HEK293 (cell line): ENCODE measurements around the gene CCDC57.

Source experiments
- CTCF ChIA-PET: fragments of 350-600 bp; formaldehyde crosslinking; extraction: SDS; loops from one replicate; lab custom pipeline; 2021; ENCODE audit warnings: antibody characterized with exemption; lab: Yijun Ruan, JAX
- POLR2A ChIA-PET: fragments of 300-600 bp; formaldehyde crosslinking; extraction: SDS; loops from one replicate; lab custom pipeline; 2020; ENCODE audit warnings: antibody characterized with exemption, inconsistent platforms; lab: Yijun Ruan, JAX
- H3K27ac ChIP-seq: fragments of 200-500 bp; sonication (Bioruptor generic); 2 replicates; pipeline ENCODE4 v1.5.1; 2014; ENCODE audit warnings: low read depth, low read length, control low read depth, inconsistent platforms; ENCODE audit errors: extremely low read depth
- H3K36me3 ChIP-seq, 2 experiments: fragments of 200-500 bp in 1 of 2; sonication (Bioruptor generic) in 1 of 2; 1 replicate in 1 of 2; 2 replicates in 1 of 2; pipeline ENCODE4 v1.5.1; 2014 to 2017; ENCODE audit warnings: inconsistent platforms in 2 of 2, low read length in 2 of 2; ENCODE audit not compliant: control insufficient read depth in 2 of 2, insufficient read depth in 1 of 2
- H3K4me1 ChIP-seq: fragments of 200-500 bp; sonication (Bioruptor generic); 2 replicates; pipeline ENCODE4 v1.5.1; 2014; ENCODE audit warnings: mild to moderate bottlenecking, low read length, inconsistent platforms; ENCODE audit not compliant: control insufficient read depth, insufficient read depth
- H3K4me3 ChIP-seq: 2 replicates; pipeline ENCODE4 v1.5.1; 2011; ENCODE audit warnings: low read depth, mild to moderate bottlenecking, control low read depth, low read length, moderate library complexity
- H3K9me3 ChIP-seq: fragments of 200-500 bp; sonication (Bioruptor generic); 2 replicates; pipeline ENCODE4 v1.5.1; 2014; ENCODE audit warnings: low read depth, low read length, inconsistent platforms; ENCODE audit not compliant: control insufficient read depth, insufficient read depth
- EGR2 ChIP-seq: fragments of 450-650 bp; formaldehyde crosslinking; IDR thresholded peaks from 2 replicates; pipeline ENCODE4 v1.5.1; 2016; ENCODE audit warnings: low read depth, missing biosample characterization, missing genetic modification characterization
- FEZF1 ChIP-seq: fragments of 450-650 bp; formaldehyde crosslinking; IDR thresholded peaks from 2 replicates; pipeline ENCODE4 v1.5.1; 2016; ENCODE audit warnings: missing biosample characterization, missing genetic modification characterization
- OSR2 ChIP-seq: fragments of 450-650 bp; formaldehyde crosslinking; IDR thresholded peaks from 2 replicates; pipeline ENCODE4 v1.5.1; 2016; ENCODE audit warnings: missing biosample characterization, missing genetic modification characterization
- REPIN1 ChIP-seq: fragments of 450-650 bp; formaldehyde crosslinking; IDR thresholded peaks from 2 replicates; pipeline ENCODE4 v1.5.1; 2017; ENCODE audit warnings: missing biosample characterization, missing genetic modification characterization, low read depth
- SP2 ChIP-seq: fragments of 450-650 bp; formaldehyde crosslinking; IDR thresholded peaks from 2 replicates; pipeline ENCODE4 v1.5.1; 2016; ENCODE audit warnings: missing biosample characterization, missing genetic modification characterization
- TRIM28 ChIP-seq: IDR thresholded peaks from 2 replicates; pipeline ENCODE4 v1.6.1; 2011; ENCODE audit warnings: low read length, control low read depth, borderline replicate concordance
- ZBTB21 ChIP-seq: fragments of 450-650 bp; formaldehyde crosslinking; IDR thresholded peaks from 2 replicates; pipeline ENCODE4 v1.5.1; 2017; ENCODE audit warnings: missing biosample characterization, missing genetic modification characterization
- ZBTB48 ChIP-seq: fragments of 450-650 bp; formaldehyde crosslinking; IDR thresholded peaks from 2 replicates; pipeline ENCODE4 v1.5.1; 2016; ENCODE audit warnings: missing biosample characterization, missing genetic modification characterization
- ZFP69B ChIP-seq: fragments of 450-650 bp; formaldehyde crosslinking; IDR thresholded peaks from 2 replicates; pipeline ENCODE4 v1.5.1; 2016; ENCODE audit warnings: missing biosample characterization, missing genetic modification characterization
- ZNF121 ChIP-seq: fragments of 450-650 bp; formaldehyde crosslinking; IDR thresholded peaks from 2 replicates; pipeline ENCODE4 v1.5.1; 2016; ENCODE audit warnings: missing biosample characterization, missing genetic modification characterization
- ZNF132 ChIP-seq: fragments of 450-650 bp; formaldehyde crosslinking; IDR thresholded peaks from 2 replicates; pipeline ENCODE4 v1.5.1; 2017; ENCODE audit warnings: missing biosample characterization, missing genetic modification characterization, borderline replicate concordance
- ZNF155 ChIP-seq: fragments of 450-650 bp; formaldehyde crosslinking; IDR thresholded peaks from 2 replicates; pipeline ENCODE4 v1.5.1; 2016; ENCODE audit warnings: missing biosample characterization, missing genetic modification characterization
- ZNF221 ChIP-seq: fragments of 450-650 bp; formaldehyde crosslinking; IDR thresholded peaks from 2 replicates; pipeline ENCODE4 v1.5.1; 2017; ENCODE audit warnings: missing biosample characterization, missing genetic modification characterization, borderline replicate concordance
- ZNF23 ChIP-seq: fragments of 450-650 bp; formaldehyde crosslinking; IDR thresholded peaks from 2 replicates; pipeline ENCODE4 v1.5.1; 2016; ENCODE audit warnings: missing biosample characterization, missing genetic modification characterization, borderline replicate concordance
- ZNF416 ChIP-seq: fragments of 450-650 bp; formaldehyde crosslinking; IDR thresholded peaks from 2 replicates; pipeline ENCODE4 v1.5.1; 2016; ENCODE audit warnings: missing biosample characterization, missing genetic modification characterization
- ZNF433 ChIP-seq: fragments of 450-650 bp; formaldehyde crosslinking; IDR thresholded peaks from 2 replicates; pipeline ENCODE4 v1.5.1; 2016; ENCODE audit warnings: missing biosample characterization, missing genetic modification characterization, low read depth
- ZNF596 ChIP-seq: fragments of 450-650 bp; IDR thresholded peaks from 2 replicates; pipeline ENCODE4 v1.5.0; 2018; ENCODE audit warnings: missing biosample characterization, mild to moderate bottlenecking, missing genetic modification characterization, moderate library complexity
- ZNF610 ChIP-seq: fragments of 450-650 bp; formaldehyde crosslinking; IDR thresholded peaks from 2 replicates; pipeline ENCODE4 v1.5.1; 2016; ENCODE audit warnings: missing biosample characterization, missing genetic modification characterization, borderline replicate concordance
- TF ChIP-seq, protein P1 (sequence below): fragments of 450-650 bp; formaldehyde crosslinking; IDR thresholded peaks from 2 replicates; pipeline ENCODE4 v1.5.1; 2016; ENCODE audit warnings: missing biosample characterization, missing genetic modification characterization
- TF ChIP-seq, protein P2 (sequence below): fragments of 450-650 bp; formaldehyde crosslinking; IDR thresholded peaks from 2 replicates; pipeline ENCODE4 v1.5.1; 2016; ENCODE audit warnings: missing biosample characterization, missing genetic modification characterization
- TF ChIP-seq, protein P3 (sequence below): IDR thresholded peaks from 2 replicates; pipeline ENCODE4 v1.6.1; 2011; ENCODE audit warnings: mild to moderate bottlenecking, low read depth, low read length, borderline replicate concordance
- TF ChIP-seq, protein P4 (sequence below): fragments of 450-650 bp; formaldehyde crosslinking; IDR thresholded peaks from 2 replicates; pipeline ENCODE4 v1.5.1; 2016; ENCODE audit warnings: missing biosample characterization, missing genetic modification characterization, borderline replicate concordance

CCDC57 gene

DNA sequence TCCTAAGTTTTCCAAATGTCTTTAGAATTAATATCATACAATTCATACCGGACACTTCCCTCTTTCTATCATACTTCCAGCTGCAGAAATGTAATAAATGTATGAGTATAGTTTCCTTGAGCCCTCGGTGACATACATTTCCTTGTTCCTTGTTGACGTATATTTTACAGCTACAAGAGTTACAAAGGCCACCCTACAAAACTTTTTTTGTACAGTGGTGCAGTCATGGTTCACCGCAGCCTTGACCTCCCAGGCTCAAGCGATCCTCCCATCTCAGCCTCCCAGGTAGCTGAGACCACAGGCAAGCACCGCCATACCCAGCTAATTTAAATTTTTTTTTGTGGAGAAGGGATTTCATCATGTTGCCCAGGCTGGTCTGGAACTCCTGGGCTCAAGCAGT is 139.8 kb downstream of the CCDC57 start (continued):
- no peak for TF ChIP-seq ZNF433 (tag by site-specific recombination)

DNA sequence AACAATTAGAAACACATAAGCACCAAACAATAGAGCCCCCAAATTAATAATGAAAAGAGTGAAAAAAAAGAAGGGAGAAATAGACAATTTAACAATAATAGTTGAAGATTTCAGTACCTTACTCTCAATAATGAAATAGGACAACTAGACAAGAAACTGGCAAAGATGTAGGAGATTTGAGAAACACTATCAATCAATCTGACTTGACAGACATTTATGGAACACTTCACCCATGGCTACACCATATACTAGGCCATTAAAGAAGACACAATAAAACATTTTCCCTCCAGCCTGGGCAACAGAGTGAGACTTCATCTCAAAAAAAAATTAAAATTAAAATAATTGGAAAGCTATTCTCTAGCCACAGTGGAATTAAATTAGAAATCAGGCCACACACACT is 142.0 kb downstream of the CCDC57 start:
- TF ChIP-seq ZNF416 (tag by site-specific recombination), result no peak
- TF ChIP-seq, protein P1, sequence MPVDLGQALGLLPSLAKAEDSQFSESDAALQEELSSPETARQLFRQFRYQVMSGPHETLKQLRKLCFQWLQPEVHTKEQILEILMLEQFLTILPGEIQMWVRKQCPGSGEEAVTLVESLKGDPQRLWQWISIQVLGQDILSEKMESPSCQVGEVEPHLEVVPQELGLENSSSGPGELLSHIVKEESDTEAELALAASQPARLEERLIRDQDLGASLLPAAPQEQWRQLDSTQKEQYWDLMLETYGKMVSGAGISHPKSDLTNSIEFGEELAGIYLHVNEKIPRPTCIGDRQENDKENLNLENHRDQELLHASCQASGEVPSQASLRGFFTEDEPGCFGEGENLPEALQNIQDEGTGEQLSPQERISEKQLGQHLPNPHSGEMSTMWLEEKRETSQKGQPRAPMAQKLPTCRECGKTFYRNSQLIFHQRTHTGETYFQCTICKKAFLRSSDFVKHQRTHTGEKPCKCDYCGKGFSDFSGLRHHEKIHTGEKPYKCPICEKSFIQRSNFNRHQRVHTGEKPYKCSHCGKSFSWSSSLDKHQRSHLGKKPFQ (tag by site-specific recombination), result no peak
- 0 out of 2 replicates have a peak, but pooled peaks have one; percentile 32 for TF ChIP-seq ZNF121 (tag by site-specific recombination)
- H3K36me3 ChIP-seq, result no peaks in the 10 kb centered on the region
- ChIA-PET POLR2A (interaction anchor here (1.5 to 1.8 kb wide), 2 partner anchors 9 to 33 kb away, joined by 4 read pairs; partner anchors contain the start of gene DCXR), CTCF (interaction anchor here (0.8 to 1.4 kb wide), 2 partner anchors 14 to 40 kb away, joined by 4 to 5 read pairs; no protein-coding TSS in a partner anchor)
- H3K27ac ChIP-seq, result no peak overlapping the region
- no peaks in the 10 kb centered on the region for H3K9me3 ChIP-seq
- H3K4me1 ChIP-seq, result no peaks in the 10 kb centered on the region
- no peak overlapping the region for H3K4me3 ChIP-seq

DNA sequence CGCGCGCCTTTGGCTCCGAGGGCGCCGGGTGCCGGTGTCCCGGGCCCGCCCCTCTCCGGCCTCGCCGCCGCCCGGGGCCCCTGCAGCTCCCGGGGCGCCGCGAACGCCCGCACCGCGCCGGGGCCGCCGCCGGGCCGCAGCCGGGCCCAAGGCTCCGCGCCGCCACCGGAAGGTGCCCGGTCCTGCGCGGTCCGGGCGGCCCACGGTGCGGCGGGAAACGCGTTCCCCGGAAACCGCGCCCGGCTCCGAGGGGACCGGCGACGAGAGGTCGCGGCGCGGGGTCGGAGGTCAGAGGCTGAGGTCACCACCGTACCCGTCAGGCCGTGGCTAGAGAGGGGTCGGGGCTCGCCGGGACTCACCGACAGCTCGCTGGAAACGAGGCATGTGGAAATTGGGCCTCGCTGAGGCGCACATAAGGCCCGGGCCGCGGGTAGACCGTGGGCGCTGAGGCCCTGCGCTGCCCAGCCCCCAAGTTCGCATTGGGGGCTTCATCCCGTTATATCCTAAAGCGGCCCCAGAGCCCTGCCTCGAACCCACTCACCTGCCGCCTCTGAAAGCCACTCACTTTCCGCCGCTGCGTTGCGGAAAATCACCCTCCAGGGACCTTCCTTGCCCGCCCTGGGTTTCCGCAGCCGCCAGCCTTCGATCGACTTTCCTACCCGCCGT is 146.9 kb downstream of the CCDC57 start, which contains the start of gene DUS1L:
TSS of gene DUS1L (minus strand) at position 167 of the 666 bp plus-strand sequence. CDS start 745 bp downstream, outside the sequence.
- peaks cover 7% of the 10 kb centered on the region; the same call in 1 of the 2 replicates for H3K4me1 ChIP-seq
- H3K4me3 ChIP-seq, result peak within 1 kb of the TSS; percentile 83
- CTCF ChIA-PET, result interaction anchor here (0.7 to 1.9 kb wide), 6 partner anchors 10 to 107 kb away, joined by 3 to 5 read pairs (median 3); no protein-coding TSS in a partner anchor
- H3K9me3 ChIP-seq, result no peaks in the 10 kb centered on the region
- H3K27ac ChIP-seq, result peak within 1 kb of the TSS; percentile 95
- peaks cover 0 to 39% of the 10 kb centered on the region in 2 experiments; a peak in 1 of 3 replicates for H3K36me3 ChIP-seq
- POLR2A ChIA-PET, result interaction anchor here (0.8 to 2.5 kb wide), 6 partner anchors 11 to 33 kb away, joined by 3 to 12 read pairs (median 5); partner anchors contain the start of genes DCXR, FASN and GPS1
- peak; percentile 63; the same call in 1 of the 2 replicates for TF ChIP-seq EGR2
- TF ChIP-seq ZNF610, result peak; percentile 78
- TF ChIP-seq ZNF155, result no peak
- 0 out of 2 replicates have a peak, but pooled peaks have one; percentile 89 for TF ChIP-seq REPIN1 (tag by site-specific recombination)
- TF ChIP-seq, protein P2, sequence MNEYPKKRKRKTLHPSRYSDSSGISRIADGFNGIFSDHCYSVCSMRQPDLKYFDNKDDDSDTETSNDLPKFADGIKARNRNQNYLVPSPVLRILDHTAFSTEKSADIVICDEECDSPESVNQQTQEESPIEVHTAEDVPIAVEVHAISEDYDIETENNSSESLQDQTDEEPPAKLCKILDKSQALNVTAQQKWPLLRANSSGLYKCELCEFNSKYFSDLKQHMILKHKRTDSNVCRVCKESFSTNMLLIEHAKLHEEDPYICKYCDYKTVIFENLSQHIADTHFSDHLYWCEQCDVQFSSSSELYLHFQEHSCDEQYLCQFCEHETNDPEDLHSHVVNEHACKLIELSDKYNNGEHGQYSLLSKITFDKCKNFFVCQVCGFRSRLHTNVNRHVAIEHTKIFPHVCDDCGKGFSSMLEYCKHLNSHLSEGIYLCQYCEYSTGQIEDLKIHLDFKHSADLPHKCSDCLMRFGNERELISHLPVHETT (tag by site-specific recombination), result peak; percentile 84
- peak; percentile 56; the same call in 1 of the 2 replicates for TF ChIP-seq ZFP69B (tag by site-specific recombination)
- peak; percentile 69 for TF ChIP-seq ZNF596 (tag by site-specific recombination)
- TF ChIP-seq ZNF23 (tag by site-specific recombination), result no peak
- TF ChIP-seq TRIM28, result peak; percentile 58; the same call in 1 of the 2 replicates
- TF ChIP-seq, protein P3, sequence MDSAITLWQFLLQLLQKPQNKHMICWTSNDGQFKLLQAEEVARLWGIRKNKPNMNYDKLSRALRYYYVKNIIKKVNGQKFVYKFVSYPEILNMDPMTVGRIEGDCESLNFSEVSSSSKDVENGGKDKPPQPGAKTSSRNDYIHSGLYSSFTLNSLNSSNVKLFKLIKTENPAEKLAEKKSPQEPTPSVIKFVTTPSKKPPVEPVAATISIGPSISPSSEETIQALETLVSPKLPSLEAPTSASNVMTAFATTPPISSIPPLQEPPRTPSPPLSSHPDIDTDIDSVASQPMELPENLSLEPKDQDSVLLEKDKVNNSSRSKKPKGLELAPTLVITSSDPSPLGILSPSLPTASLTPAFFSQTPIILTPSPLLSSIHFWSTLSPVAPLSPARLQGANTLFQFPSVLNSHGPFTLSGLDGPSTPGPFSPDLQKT, result peak; percentile 42; the same call in 1 of the 2 replicates
- no peak for TF ChIP-seq ZNF132
- TF ChIP-seq ZBTB48 (tag by site-specific recombination), result 0 out of 2 replicates have a peak, but pooled peaks have one; percentile 48
- TF ChIP-seq SP2 (tag by site-specific recombination), result peak; percentile 35; the same call in 1 of the 2 replicates
- no peak for TF ChIP-seq ZBTB21
- TF ChIP-seq FEZF1 (tag by site-specific recombination), result peak; percentile 40
- 0 out of 2 replicates have a peak, but pooled peaks have one; percentile 63 for TF ChIP-seq ZNF221 (tag by site-specific recombination)
- TF ChIP-seq, protein P4, sequence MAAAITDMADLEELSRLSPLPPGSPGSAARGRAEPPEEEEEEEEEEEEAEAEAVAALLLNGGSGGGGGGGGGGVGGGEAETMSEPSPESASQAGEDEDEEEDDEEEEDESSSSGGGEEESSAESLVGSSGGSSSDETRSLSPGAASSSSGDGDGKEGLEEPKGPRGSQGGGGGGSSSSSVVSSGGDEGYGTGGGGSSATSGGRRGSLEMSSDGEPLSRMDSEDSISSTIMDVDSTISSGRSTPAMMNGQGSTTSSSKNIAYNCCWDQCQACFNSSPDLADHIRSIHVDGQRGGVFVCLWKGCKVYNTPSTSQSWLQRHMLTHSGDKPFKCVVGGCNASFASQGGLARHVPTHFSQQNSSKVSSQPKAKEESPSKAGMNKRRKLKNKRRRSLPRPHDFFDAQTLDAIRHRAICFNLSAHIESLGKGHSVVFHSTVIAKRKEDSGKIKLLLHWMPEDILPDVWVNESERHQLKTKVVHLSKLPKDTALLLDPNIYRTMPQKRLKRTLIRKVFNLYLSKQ (tag by site-specific recombination), result no peak
- TF ChIP-seq OSR2, result peak; percentile 26; the same call in 1 of the 2 replicates
